Uterus (tissue), 2 donors: Measurements from ENCODE around the gene ZHX3.

Source experiments
- POLR2A ChIP-seq, 2 donors: fragments of 450-650 bp; IDR thresholded peaks; one replicate each; pipeline ENCODE4 v1.6.1; 2016; ENCODE audit warnings: antibody characterized with exemption in 2 of 2, mild to moderate bottlenecking in 1 of 2, moderate library complexity in 1 of 2
- TF ChIP-seq, protein P1 (sequence below), 4 experiments: fragments of 200-600 bp in 2 of 4; fragments of 450-650 bp in 2 of 4; sonication (generic) in 2 of 4; IDR thresholded peaks; one replicate each; pipeline ENCODE4 v1.5.1; 2016 to 2019; ENCODE audit warnings: antibody characterized with exemption in 4 of 4, mild to moderate bottlenecking in 2 of 4, moderate library complexity in 1 of 4

GRCh38 chr20:41137614-41138474 lies 179.7 kb downstream of the ZHX3 start:
- TF ChIP-seq, protein P1, sequence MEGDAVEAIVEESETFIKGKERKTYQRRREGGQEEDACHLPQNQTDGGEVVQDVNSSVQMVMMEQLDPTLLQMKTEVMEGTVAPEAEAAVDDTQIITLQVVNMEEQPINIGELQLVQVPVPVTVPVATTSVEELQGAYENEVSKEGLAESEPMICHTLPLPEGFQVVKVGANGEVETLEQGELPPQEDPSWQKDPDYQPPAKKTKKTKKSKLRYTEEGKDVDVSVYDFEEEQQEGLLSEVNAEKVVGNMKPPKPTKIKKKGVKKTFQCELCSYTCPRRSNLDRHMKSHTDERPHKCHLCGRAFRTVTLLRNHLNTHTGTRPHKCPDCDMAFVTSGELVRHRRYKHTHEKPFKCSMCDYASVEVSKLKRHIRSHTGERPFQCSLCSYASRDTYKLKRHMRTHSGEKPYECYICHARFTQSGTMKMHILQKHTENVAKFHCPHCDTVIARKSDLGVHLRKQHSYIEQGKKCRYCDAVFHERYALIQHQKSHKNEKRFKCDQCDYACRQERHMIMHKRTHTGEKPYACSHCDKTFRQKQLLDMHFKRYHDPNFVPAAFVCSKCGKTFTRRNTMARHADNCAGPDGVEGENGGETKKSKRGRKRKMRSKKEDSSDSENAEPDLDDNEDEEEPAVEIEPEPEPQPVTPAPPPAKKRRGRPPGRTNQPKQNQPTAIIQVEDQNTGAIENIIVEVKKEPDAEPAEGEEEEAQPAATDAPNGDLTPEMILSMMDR (IDR thresholded peaks at IDR 0.05), result no peak
- TF ChIP-seq POLR2A (IDR thresholded peaks at IDR 0.05), result no peak
